Chondrocyte (in vitro differentiated cells): Measurements from ENCODE around the gene BMP7. TPM values are rescaled to one million over a fixed set of nuclear protein-coding genes. Genes with fewer than 3 reads are reported as not detected.

ENCODE experiments used
- DNase-seq: peaks from one replicate; pipeline ENCODE4 v3.0.0; 2021; ENCODE audit warnings: mixed read lengths, low spot score
- H3K27ac Mint-ChIP-seq: one replicate; pipeline ENCODE4 v1.8.0; 2021; ENCODE audit warnings: mild to moderate bottlenecking, moderate library complexity, mixed read lengths; ENCODE audit not compliant: unreplicated experiment
- H3K27me3 Mint-ChIP-seq: 2 replicates; pipeline ENCODE4 v1.8.0; 2021; ENCODE audit warnings: low read depth, mixed read lengths
- H3K36me3 Mint-ChIP-seq: 2 replicates; pipeline ENCODE4 v1.8.0; 2021; ENCODE audit warnings: low read depth, mixed read lengths
- H3K4me1 Mint-ChIP-seq: 2 replicates; pipeline ENCODE4 v1.8.0; 2021; ENCODE audit warnings: low read depth, mild to moderate bottlenecking, mixed read lengths
- H3K4me3 Mint-ChIP-seq: one replicate; pipeline ENCODE4 v1.8.0; 2021; ENCODE audit warnings: mild to moderate bottlenecking, moderate library complexity, mixed read lengths; ENCODE audit not compliant: unreplicated experiment
- H3K9me3 Mint-ChIP-seq: 2 replicates; pipeline ENCODE4 v1.8.0; 2021; ENCODE audit warnings: low read depth, mixed read lengths
- CTCF ChIP-seq: fragments of 200-600 bp; sonication (generic); IDR thresholded peaks from 2 replicates; pipeline ENCODE4 v1.5.0; 2021; ENCODE audit warnings: antibody characterized with exemption, mild to moderate bottlenecking, moderate library complexity
- total RNA-seq: library from RNA; stranded (reverse); gene quantifications from 3 replicates; pipeline ENCODE4 v1.2.1, GENCODE V29; 2021

The BMP7 gene
- total RNA-seq, 1 donor from 2014 or later = not detected

- H3K4me1 Mint-ChIP-seq = no peaks in the 10 kb centered on the region
- no peak for TF ChIP-seq CTCF
- H3K27me3 Mint-ChIP-seq = peaks cover 26% of the 10 kb centered on the region
- no peaks in the 10 kb centered on the region for H3K9me3 Mint-ChIP-seq
- H3K4me3 Mint-ChIP-seq = no peak overlapping the region
- no peaks in the 10 kb centered on the region for H3K36me3 Mint-ChIP-seq
- H3K27ac Mint-ChIP-seq = no peak overlapping the region
- DNase-seq = no peak
Observed at GRCh38 chr20:57312138-57312537, 45.7 kb upstream of the BMP7 start.

DNA sequence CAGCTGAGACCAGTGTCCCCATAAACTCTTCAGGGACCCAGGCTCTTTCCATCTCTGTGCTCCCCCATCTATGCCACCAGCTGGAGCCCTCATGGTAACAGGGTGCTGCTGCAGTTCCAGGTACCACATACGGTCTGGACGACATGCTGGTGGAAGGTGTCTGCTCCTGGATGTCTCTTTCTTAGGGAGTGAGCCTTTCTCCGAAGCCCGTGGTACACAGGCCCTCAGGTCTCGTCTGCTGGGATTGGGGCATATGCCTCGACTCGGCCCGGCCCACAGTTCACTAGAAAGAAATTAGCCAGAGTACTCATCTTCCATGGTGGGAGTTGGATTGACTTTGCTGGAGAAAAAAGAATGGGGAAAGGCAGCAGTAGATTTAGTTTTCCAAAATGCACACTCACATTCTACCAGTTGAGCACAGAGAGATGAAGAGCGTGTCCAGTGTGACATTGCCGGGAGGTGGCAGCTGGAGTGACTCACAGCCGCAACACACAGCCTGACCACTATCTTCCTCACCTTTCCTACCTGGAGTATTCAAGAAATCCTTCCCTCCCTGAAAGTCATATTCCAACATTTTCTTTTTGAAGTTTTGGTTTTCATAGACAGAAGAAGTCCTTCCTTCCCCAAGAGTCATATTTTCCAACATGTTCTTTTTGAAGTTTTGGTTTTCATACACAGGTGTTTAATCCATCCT lies 44.5 kb upstream of the BMP7 start:
- H3K27me3 Mint-ChIP-seq = peaks cover 27% of the 10 kb centered on the region
- no peak overlapping the region for H3K27ac Mint-ChIP-seq
- no peak overlapping the region for H3K4me3 Mint-ChIP-seq
- DNase-seq = no peak
- no peak for TF ChIP-seq CTCF
- H3K36me3 Mint-ChIP-seq = no peaks in the 10 kb centered on the region
- no peaks in the 10 kb centered on the region for H3K9me3 Mint-ChIP-seq
- no peaks in the 10 kb centered on the region for H3K4me1 Mint-ChIP-seq

GRCh38 chr20:57309544-57310115 lies 43.2 kb upstream of the BMP7 start:
- no peak overlapping the region for H3K27ac Mint-ChIP-seq
- no peaks in the 10 kb centered on the region for H3K4me1 Mint-ChIP-seq
- peaks cover 25% of the 10 kb centered on the region for H3K27me3 Mint-ChIP-seq
- H3K9me3 Mint-ChIP-seq = no peaks in the 10 kb centered on the region
- H3K36me3 Mint-ChIP-seq = no peaks in the 10 kb centered on the region
- no peak overlapping the region for H3K4me3 Mint-ChIP-seq
- DNase-seq = no peak
- TF ChIP-seq CTCF = no peak

- Mint-ChIP-seq H3K27ac (no peak overlapping the region), H3K27me3 (peaks cover 19% of the 10 kb centered on the region), H3K9me3 (no peaks in the 10 kb centered on the region)
Observed at GRCh38 chr20:57308451-57309271, 42.2 kb upstream of the BMP7 start.

More at GRCh38 chr20:57308451-57309271, 42.2 kb upstream of the BMP7 start:
- H3K4me3 Mint-ChIP-seq = no peak overlapping the region
- H3K4me1 Mint-ChIP-seq = no peaks in the 10 kb centered on the region
- no peaks in the 10 kb centered on the region for H3K36me3 Mint-ChIP-seq
- DNase-seq = no peak
- no peak for TF ChIP-seq CTCF
